ENCODE data around the gene MMP12. TPM values are rescaled to one million over a fixed set of nuclear protein-coding genes. Genes with fewer than 3 reads are reported as not detected.

Gene MMP12
- total and polyA plus RNA-seq, 2 donors (not counting 3 experiments of a cell fraction or from before 2014, with no cell fraction given), result not detected

- H3K4me1 ChIP-seq (ENCODE audit: control insufficient read depth, extremely low read depth, insufficient read depth, low read length), result no peaks in the 10 kb centered on the region
- no TSS peak for BruUV-seq (replicated peaks)
- CTCF ChIA-PET, result no interaction called here
- no peaks in the 10 kb centered on the region for H4K20me1 ChIP-seq (replicated peaks; ENCODE audit: control insufficient read depth, extremely low read depth, insufficient read depth, low read length)
- no peak overlapping the region for H2AFZ ChIP-seq (ENCODE audit: low read depth, low read length)
- no peaks in the 10 kb centered on the region for H3K36me3 ChIP-seq (ENCODE audit: control insufficient read depth in 2 of 2, extremely low read depth in 1 of 2, insufficient read depth in 2 of 2, low read length in 2 of 2)
- H3K4me3 ChIP-seq (replicated peaks in 1 of 3; ENCODE audit: insufficient read depth in 1 of 3, low read depth in 1 of 3, low read length in 3 of 3), result no peak overlapping the region
- peaks cover 9 to 10% of the 10 kb centered on the region in 2 experiments for H3K27me3 ChIP-seq (ENCODE audit: control insufficient read depth in 2 of 2, insufficient read depth in 2 of 2, low read length in 2 of 2)
- no peaks in the 10 kb centered on the region for H3K9me3 ChIP-seq (replicated peaks; ENCODE audit: control insufficient read depth, insufficient read depth, low read length)
- no peaks in the 10 kb centered on the region for H3K79me2 ChIP-seq (ENCODE audit: control insufficient read depth, insufficient read depth, low read length)
- intact Hi-C loops (cut with micrococcal nuclease), result no loop called here
- no peak overlapping the region for H3K9ac ChIP-seq (replicated peaks; ENCODE audit: extremely low read depth, insufficient read depth, low read length)
- no peaks in the 10 kb centered on the region for H3K9me1 ChIP-seq (replicated peaks; ENCODE audit: control insufficient read depth, extremely low read depth, insufficient read depth, low read length)
- TF ChIP-seq MYC (IDR thresholded peaks at IDR 0.05; ENCODE audit: low read depth, low read length) (no peak), EZH2 (IDR thresholded peaks at IDR 0.05; ENCODE audit: borderline replicate concordance, low read depth, low read length, severe bottlenecking) (no peak), GATA2 (IDR thresholded peaks at IDR 0.05; ENCODE audit: insufficient read depth, insufficient read length, low read depth, low read length) (no peak), POLR2AphosphoS5 (IDR thresholded peaks at IDR 0.05; ENCODE audit: insufficient read depth, low read depth, low read length) (no peak), MAX (IDR thresholded peaks at IDR 0.05; ENCODE audit: insufficient read depth, insufficient read length) (no peak), FOS (IDR thresholded peaks at IDR 0.05; ENCODE audit: borderline replicate concordance, insufficient read depth, low read length) (no peak), CTCF (IDR thresholded peaks at IDR 0.05; ENCODE audit: extremely low read depth in 1 of 2, insufficient read depth in 1 of 2, low read depth in 1 of 2, low read length in 2 of 2) (no peak), POLR2A (IDR thresholded peaks at IDR 0.05; ENCODE audit: low read depth, low read length) (no peak), JUN (IDR thresholded peaks at IDR 0.05; ENCODE audit: borderline replicate concordance, insufficient read depth, insufficient read length, low read depth) (no peak)
- no peak overlapping the region for H3K4me2 ChIP-seq (ENCODE audit: insufficient read depth, low read length)
- H3K27ac ChIP-seq (ENCODE audit: insufficient read depth, low read depth, low read length), result no peak overlapping the region
- FAIRE-seq (no peak), DNase-seq (ENCODE audit: low read depth, low spot score) (no peak)
- POLR2A ChIA-PET, result no interaction called here
- dilution Hi-C loops (cut with MboI; ENCODE audit: extremely low pct_ligation_motif_present, low sequenced_read_pairs), result no loop called here
Observed at GRCh38 chr11:102813484-102813883, 61.3 kb downstream of the MMP12 start.

Small RNA genes within 50 kb of the gene (small RNA-seq; reads per million reads assigned to genes)
- gene RNU7-159P (ENCODE audit: insufficient read depth, insufficient read length, low read depth, low replicate concordance), result not detected

Other genes starting within 250 kb of the MMP12 start
- gene MMP20, start 249.7 kb downstream of the MMP12 start, total RNA-seq, result not detected in 2 replicates
- gene MMP20, start 249.7 kb downstream of the MMP12 start, polyA plus RNA-seq, result not detected in 2 replicates
- not detected in 2 replicates for gene MMP27, start 169.2 kb downstream of the MMP12 start, total RNA-seq
- not detected in 2 replicates for gene MMP27, start 169.2 kb downstream of the MMP12 start, polyA plus RNA-seq
- gene MMP8, start 150.0 kb downstream of the MMP12 start, total RNA-seq, result not detected in 2 replicates
- not detected in 2 replicates for gene MMP8, start 150.0 kb downstream of the MMP12 start, polyA plus RNA-seq
- 15.0 and 22.8 TPM in 2 replicates for gene MMP10, start 94.4 kb downstream of the MMP12 start, total RNA-seq
- gene MMP10, start 94.4 kb downstream of the MMP12 start, polyA plus RNA-seq, result 3.8 and 4.3 TPM in 2 replicates
- gene MMP1, start 76.8 kb downstream of the MMP12 start, total RNA-seq, result 1,684 and 1,694 TPM in 2 replicates
- 1.4 and 1.5 TPM in 2 replicates for gene MMP1, start 76.8 kb downstream of the MMP12 start, polyA plus RNA-seq
- gene MMP3, start 31.4 kb downstream of the MMP12 start, total RNA-seq, result not detected in 2 replicates
- not detected in 2 replicates for gene MMP3, start 31.4 kb downstream of the MMP12 start, polyA plus RNA-seq
- gene MMP13, start 80.8 kb upstream of the MMP12 start, total RNA-seq, result not detected in 2 replicates
- not detected in 2 replicates for gene MMP13, start 80.8 kb upstream of the MMP12 start, polyA plus RNA-seq
- gene DCUN1D5, start 217.2 kb upstream of the MMP12 start, total RNA-seq, result 49.8 and 52.9 TPM in 2 replicates
- 32.8 and 32.9 TPM in 2 replicates for gene DCUN1D5, start 217.2 kb upstream of the MMP12 start, polyA plus RNA-seq
- 4.2 and 5.7 TPM in 2 replicates for gene DYNC2H1, start 234.4 kb upstream of the MMP12 start, total RNA-seq
- gene DYNC2H1, start 234.4 kb upstream of the MMP12 start, polyA plus RNA-seq, result 1.5 and 1.9 TPM in 2 replicates